HepG2 (cell line): Measurements from ENCODE around the gene MEA1. TPM values are rescaled to one million over a fixed set of nuclear protein-coding genes. Genes with fewer than 3 reads are reported as not detected.

ENCODE experiments used
- AKNA ChIP-seq: sonication (generic); formaldehyde crosslinking; IDR thresholded peaks from 2 replicates; pipeline ENCODE4 v1.4.0; 2020; ENCODE audit warnings: missing genetic modification reagents, borderline replicate concordance
- ARID2 ChIP-seq: sonication (generic); formaldehyde crosslinking; IDR thresholded peaks from 2 replicates; pipeline ENCODE4 v1.8.1; 2022; ENCODE audit warnings: mild to moderate bottlenecking, missing genetic modification reagents, borderline replicate concordance
- ARNT2 ChIP-seq: sonication (generic); formaldehyde crosslinking; IDR thresholded peaks from 2 replicates; pipeline ENCODE4 v1.8.0; 2022; ENCODE audit warnings: mild to moderate bottlenecking, low read depth, missing genetic modification reagents, moderate library complexity
- BCL3 ChIP-seq: sonication (generic); formaldehyde crosslinking; IDR thresholded peaks from 2 replicates; pipeline ENCODE4 v1.5.1; 2020; ENCODE audit warnings: mild to moderate bottlenecking, missing genetic modification reagents, moderate library complexity
- HNF4G ChIP-seq, 2 experiments: sonication (generic) in 1 of 2; formaldehyde crosslinking in 1 of 2; IDR thresholded peaks; 2 replicates each; pipeline versions ENCODE4 v1.4.0 to v1.6.1; 2011 to 2020; ENCODE audit warnings: borderline replicate concordance in 2 of 2, low read depth in 2 of 2, mild to moderate bottlenecking in 2 of 2, low read length in 1 of 2, missing genetic modification reagents in 1 of 2, moderate library complexity in 1 of 2
- LCORL ChIP-seq, 2 experiments: fragments of 450-650 bp in 1 of 2; sonication (generic) in 1 of 2; formaldehyde crosslinking in 1 of 2; IDR thresholded peaks; 2 replicates each; pipeline versions ENCODE4 v1.5.0 to v1.6.1; 2017 to 2020; ENCODE audit warnings: antibody characterized with exemption in 1 of 2, missing genetic modification reagents in 1 of 2
- REXO4 ChIP-seq: sonication (generic); formaldehyde crosslinking; IDR thresholded peaks from 2 replicates; pipeline ENCODE4 v1.8.0; 2022; ENCODE audit warnings: missing genetic modification reagents, mild to moderate bottlenecking, borderline replicate concordance
- RNF219 ChIP-seq: sonication (generic); formaldehyde crosslinking; IDR thresholded peaks from 2 replicates; pipeline ENCODE4 v1.5.0; 2020; ENCODE audit warnings: mild to moderate bottlenecking, missing genetic modification reagents
- TFE3 ChIP-seq: IDR thresholded peaks from 2 replicates; pipeline ENCODE4 v1.6.1; 2016
- TMF1 ChIP-seq: sonication (generic); formaldehyde crosslinking; IDR thresholded peaks from 2 replicates; pipeline ENCODE4 v1.8.1; 2022; ENCODE audit warnings: low read depth, missing genetic modification reagents
- ZBTB4 ChIP-seq: sonication (generic); formaldehyde crosslinking; IDR thresholded peaks from 2 replicates; pipeline ENCODE4 v1.4.0; 2020; ENCODE audit warnings: missing genetic modification reagents, mild to moderate bottlenecking, borderline replicate concordance
- ZNF766 ChIP-seq: sonication (generic); formaldehyde crosslinking; IDR thresholded peaks from 2 replicates; pipeline ENCODE4 v1.5.0; 2020; ENCODE audit warnings: missing genetic modification reagents, borderline replicate concordance
- polyA plus RNA-seq, 8 experiments: library from polyadenylated mRNA; depleted of rRNA in 3 of 8; stranded (reverse) in 7 of 8; unstranded in 1 of 8; fragments of >200 nt; fragmentation: Illumina TruSeq in 4 of 8; extraction: Trizol in 4 of 8; gene quantifications; 2 replicates each; pipeline versions ENCODE4 v1.2.1 to v1.2.3, GENCODE V29; 2011 to 2016; ENCODE audit warnings: low read depth in 4 of 8, missing spikeins in 1 of 8, mixed read lengths in 1 of 8; ENCODE audit not compliant: insufficient read depth in 1 of 8
- total RNA-seq, 5 experiments: library from RNA; depleted of rRNA; stranded (reverse); fragments of >200 nt; fragmentation: Illumina TruSeq; extraction: Trizol; gene quantifications; 2 replicates each; pipeline ENCODE4 v1.2.3, GENCODE V29; 2016; ENCODE audit warnings: low read depth in 1 of 5

The MEA1 gene
- total and polyA plus RNA-seq, 2 of the 13 experiments (the other 11 are each of a cell fraction or from before 2014, with no cell fraction given): 75.6 to 86.2 TPM

- peak; percentile 71; the same call in 1 of the 2 replicates for TF ChIP-seq TFE3 (CRISPR knock-in tag)
- no peak for TF ChIP-seq AKNA (CRISPR knock-in tag)
- TF ChIP-seq ZBTB4 (CRISPR knock-in tag): peak; percentile 67; the same call in 1 of the 2 replicates
- no peak; the same call in 1 of the 2 replicates for TF ChIP-seq TMF1 (CRISPR knock-in tag)
- TF ChIP-seq ARID2 (CRISPR knock-in tag): peak; percentile 82; the same call in 1 of the 2 replicates
- no peak for TF ChIP-seq HNF4G (IDR thresholded peaks at IDR 0.05; ENCODE audit: borderline replicate concordance, low read depth, low read length)
- 0 out of 2 replicates have a peak, but pooled peaks have one; percentile 59 for TF ChIP-seq HNF4G (CRISPR knock-in tag; IDR thresholded peaks at IDR 0.05; ENCODE audit: borderline replicate concordance, low read depth)
- TF ChIP-seq ARNT2 (CRISPR knock-in tag): peak; percentile 88
- TF ChIP-seq REXO4 (CRISPR knock-in tag): 0 out of 2 replicates have a peak, but pooled peaks have one; percentile 72
- TF ChIP-seq BCL3 (CRISPR knock-in tag): peak; percentile 91
- TF ChIP-seq LCORL (IDR thresholded peaks at IDR 0.05): 0 out of 2 replicates have a peak, but pooled peaks have one; percentile 4
- TF ChIP-seq LCORL (CRISPR knock-in tag; IDR thresholded peaks at IDR 0.05): peak; percentile 92
- TF ChIP-seq RNF219: peak; percentile 85; the same call in 1 of the 2 replicates
- TF ChIP-seq ZNF766 (CRISPR knock-in tag): no peak; the same call in 1 of the 2 replicates
These were observed 39.9 kb upstream of the MEA1 start, which contains the start of gene CUL7 (continued) for GRCh38 chr6:43053545-43054205.
